GM12891 (cell line): ENCODE data around the gene CNTNAP5.

Source experiments
- POLR2A ChIP-seq: IDR thresholded peaks from 2 replicates; pipeline ENCODE4 v1.6.1; 2011; ENCODE audit warnings: low read depth, low read length, control low read depth
- POLR2AphosphoS5 ChIP-seq: IDR thresholded peaks from 2 replicates; pipeline ENCODE4 v1.6.1; 2011; ENCODE audit warnings: low read depth, low read length, control low read depth
- SPI1 ChIP-seq: IDR thresholded peaks from 2 replicates; pipeline ENCODE4 v1.6.1; 2011; ENCODE audit warnings: low read depth, low read length, control low read depth
- TAF1 ChIP-seq: IDR thresholded peaks from 2 replicates; pipeline ENCODE4 v1.6.1; 2011; ENCODE audit warnings: low read depth, low read length, control low read depth

DNA sequence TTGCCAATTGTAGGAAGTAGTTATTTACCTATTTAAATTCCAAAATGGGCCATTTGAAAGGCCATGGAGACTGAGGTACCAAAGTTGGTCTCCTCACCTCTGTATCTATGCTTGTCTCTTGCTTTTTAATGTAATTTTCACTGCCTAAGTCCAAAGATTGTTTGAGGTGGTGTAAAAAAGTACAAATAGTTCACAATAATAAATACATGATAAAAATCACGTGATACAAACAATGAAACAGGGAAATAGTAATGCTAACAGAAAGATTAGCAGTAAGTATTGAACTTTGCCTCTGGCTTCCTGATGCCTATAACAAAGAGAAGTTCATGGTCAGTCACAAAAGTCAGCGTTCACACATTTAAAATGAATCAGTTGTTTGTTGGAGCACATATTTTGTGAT is 67.6 kb downstream of the CNTNAP5 start:
- TF ChIP-seq POLR2AphosphoS5 (no peak), TAF1 (no peak), POLR2A (no peak), SPI1 (no peak)
